Activated CD4-positive, alpha-beta T cell treated with anti-CD3 and anti-CD28 coated beads, Interleukin-2, Interleukin-6, amounts not matched to agents 100 ng/mL and 50 ng/mL, durations not matched to agents 16 hours and 8 hours (primary cell): ENCODE results near the gene ZNF385B.
A peak's percentile ranks its signal among the peaks of the same experiment; 100 is the strongest.

ENCODE experiments used
- DNase-seq: peaks from one replicate; pipeline ENCODE4 v3.0.0-alpha.2; 2020

Gene ZNF385B

DNA sequence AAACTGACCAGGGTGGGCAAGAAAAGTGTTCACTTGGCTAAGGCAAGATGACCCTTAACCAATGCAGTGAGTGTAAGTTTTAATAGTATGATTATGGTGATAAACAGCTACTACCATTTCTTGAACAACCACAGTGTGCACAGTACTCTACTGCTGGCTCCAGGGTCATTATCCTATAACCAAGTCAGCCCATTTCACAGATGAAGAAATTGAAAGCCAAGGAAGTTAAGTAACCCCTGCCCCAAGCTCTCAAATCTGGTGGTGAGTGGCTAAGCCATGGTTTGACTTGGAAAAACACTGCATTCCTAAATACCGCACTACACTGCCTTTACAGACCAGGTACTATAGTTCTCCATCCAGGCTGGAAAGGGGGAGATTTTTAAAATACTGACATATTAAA is 5.7 kb downstream of the ZNF385B start:
- no peak for DNase-seq

DNA sequence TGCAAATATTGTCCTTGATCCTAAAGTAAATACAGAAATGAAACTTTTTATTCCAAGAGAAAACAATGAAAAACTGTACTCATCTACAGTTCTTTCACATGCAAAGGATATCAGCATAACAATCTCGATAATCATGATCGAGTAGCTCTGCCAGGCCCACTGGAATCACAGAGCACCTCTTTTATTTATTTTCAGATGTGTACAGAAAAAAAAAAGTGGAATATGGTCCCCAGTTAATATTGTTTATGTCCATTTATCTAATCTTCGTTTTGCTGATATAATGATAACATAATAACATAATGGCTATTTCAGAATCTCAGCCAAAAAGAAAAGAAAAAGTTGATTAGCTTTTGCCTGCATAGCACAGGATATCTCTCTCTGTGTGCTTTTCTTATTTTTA is 6.5 kb downstream of the ZNF385B start:
- no peak for DNase-seq

DNA sequence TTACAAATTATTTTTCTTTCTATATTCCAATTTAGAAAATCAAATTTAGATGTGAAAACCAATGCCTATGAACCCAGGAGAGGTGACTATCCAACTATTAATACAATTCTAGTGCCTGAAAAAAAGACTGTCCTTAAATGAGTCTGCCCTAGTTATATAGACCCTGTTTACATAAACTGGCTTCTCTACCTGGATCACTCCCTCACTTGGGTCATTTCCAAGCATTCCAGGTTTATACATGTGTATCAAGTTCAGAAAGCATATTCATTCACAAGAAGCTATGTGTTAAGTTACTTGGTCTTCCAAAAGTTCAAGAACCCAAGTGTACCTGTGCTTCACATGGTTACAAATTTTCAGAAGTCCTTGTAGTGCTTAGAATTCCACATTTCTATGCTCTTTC is 8.3 kb downstream of the ZNF385B start:
- DNase-seq, result no peak

DNA sequence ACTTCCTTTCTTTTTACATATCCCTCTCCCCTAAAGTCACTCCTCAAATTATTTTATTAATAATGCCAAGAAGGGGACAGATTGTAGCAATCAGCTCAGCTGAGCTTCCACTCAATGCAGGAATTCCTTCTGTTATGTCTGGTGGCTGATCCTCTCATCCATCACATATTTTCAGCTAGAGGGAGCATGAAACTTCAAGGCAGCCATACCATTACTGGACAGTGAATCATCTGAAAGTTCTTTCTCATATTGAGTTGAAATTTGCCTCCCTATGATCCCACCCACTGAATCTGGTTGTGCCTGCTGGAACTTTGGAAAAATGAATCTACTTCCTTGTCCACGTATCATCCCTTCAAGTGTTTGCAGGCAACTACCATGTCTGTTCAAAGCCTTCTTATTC is 11.2 kb downstream of the ZNF385B start:
- DNase-seq, result no peak

DNA sequence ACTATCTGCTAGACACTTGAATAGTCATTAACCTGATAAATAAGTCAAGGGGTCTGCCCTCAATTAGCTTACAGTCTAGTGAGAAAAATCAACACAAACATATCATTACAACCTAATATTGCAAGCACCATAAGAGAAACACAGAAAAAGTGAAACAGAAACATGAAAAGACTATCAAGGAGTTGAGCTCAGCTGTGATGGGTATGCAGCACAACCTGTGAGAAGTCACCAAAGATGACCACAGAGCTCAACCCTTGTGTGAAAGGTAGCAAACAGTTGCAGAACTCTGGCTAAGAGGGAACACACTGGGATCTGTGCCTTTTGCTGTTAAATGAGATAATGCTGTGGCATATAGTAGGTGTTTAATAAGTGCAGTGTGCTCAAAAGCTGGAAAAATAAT is 11.7 kb downstream of the ZNF385B start:
- no peak for DNase-seq

DNA sequence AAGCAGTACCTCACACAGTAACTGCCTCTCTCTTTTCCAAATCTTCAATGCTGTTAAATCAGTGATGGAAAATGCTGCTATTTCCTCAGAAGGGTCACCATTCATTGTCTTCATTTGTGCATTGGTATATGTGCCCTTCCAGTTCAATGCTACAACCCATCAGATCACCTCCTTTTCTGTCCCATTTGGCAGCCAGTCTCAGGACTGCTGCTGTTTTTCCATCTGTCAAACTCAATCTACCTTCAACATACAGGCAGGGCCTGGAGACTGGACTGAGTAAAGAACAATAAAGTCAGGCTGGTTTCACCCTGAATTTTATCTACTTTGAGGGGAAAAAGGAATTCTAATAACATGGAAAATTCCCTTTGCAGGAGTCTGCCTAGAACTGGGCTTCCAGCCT is 17.9 kb downstream of the ZNF385B start:
- DNase-seq, result no peak

DNA sequence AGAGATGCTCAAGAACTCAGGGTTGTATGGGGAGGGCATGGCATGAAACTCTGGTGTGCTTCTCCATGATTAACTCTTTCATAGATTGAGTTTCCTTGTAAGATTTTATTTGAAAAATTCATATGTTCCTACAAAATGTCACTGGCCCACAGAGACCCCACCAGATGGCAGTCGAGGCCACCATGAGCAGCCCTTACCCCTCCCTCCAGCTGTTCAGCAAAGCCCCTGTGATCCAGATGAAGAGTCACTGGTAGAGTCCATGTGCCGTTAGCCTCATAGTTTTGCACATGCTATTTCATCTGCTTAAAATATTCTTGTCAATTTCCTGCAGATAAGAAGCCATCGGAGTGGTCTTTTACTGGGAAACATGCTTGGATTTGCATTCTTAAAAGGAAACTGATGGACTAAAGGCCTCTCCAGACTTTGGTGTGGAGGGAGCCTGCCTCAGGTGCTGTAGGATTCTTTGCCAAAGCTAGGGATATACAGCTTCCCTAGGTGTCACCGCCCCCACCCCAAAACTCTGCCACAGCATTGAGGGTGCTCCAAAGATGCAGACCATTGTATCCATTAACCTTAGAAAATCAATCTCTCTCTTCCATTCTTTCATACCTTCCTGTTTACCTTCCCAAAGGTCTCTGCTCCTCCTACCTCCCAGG is 18.8 kb downstream of the ZNF385B start:
- peak; percentile 3 for DNase-seq

DNA sequence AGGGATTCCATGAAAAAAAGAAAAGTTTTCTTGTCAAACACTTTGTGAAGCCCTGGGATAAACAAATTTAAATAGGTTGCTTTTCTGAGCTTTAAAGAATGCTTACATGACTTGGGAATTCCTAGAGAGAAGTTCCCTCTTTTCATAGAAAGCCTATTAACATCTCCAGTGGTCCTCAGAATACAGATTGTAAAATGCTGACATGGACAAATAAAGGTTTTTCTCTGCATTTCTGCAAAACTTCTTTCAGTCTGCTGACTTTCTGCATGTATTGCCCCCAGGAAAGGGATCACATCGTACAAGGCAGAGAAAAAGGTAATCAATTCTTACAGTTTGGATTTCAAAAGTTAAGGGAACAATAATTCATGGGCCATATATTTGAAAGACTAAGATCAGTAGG is 20.6 kb downstream of the ZNF385B start:
- no peak for DNase-seq

DNA sequence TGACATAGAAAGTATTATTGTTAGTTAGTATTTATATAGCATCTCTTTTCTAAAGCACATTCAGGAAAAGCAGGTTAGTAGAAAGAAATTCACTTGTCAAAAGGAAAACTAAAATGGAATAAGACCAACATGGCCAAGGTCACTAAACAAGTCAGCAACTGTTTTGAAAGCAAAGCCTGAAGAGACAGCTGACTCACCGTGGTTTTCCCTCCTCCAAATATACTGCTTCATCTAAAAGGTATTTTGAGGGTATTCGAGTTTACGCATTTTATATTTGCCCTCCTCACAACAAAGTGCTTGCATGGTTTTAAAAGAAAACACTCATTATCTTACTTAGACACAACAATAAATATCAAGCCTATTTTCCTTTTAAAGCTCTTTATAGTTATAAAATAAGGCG is 24.0 kb downstream of the ZNF385B start:
- DNase-seq, result no peak

DNA sequence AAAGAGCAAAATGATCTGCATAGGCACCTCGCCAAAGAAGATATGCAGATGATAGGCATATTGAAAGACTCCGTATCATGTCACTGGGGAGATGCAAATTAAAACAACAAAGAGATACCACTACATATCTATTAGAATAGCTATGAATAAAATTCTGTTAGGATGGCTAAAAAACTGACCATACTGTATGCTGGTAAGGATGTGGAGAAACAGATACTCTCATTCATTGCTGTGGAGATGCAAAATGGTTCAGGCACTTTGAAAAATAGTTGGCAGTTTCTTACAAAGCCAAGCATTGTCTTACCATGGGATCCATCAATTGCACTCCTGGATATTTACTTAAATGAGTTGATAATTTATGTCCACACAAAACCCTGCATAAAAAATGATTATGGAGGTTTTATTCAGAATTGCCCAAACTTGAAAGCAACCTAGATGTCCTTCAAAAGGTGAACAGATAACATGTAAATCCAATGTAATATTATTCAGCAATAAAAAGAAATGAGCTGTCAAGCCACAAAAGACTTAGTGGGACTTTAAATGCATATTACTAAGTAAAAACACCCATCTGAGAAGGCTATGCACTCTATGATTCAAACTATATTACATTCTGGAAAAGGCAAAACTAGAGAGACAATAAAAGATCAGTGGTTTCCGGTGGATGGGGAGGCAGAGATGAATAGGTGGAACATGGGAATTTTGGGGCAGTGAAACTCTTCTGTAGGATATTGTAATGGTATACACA is 31.2 kb downstream of the ZNF385B start:
- no peak for DNase-seq

DNA sequence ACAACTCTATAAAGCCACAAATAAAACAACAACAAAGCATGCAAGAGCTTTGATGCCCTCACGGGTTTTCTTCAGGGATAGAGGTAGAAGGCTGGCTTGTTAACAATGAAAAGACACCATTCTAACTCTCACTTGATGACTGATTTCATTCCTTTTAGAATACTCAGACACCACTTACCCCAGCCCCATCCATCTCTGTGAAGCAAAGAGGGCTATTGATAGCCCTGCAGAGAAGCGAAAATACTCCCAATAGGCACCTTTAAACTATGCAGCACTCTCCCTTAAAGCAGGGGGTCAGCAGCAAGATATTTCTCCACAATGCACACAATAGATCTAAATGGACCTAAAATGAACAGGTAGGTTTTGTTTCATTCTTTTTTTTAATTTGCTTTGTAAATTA is 35.1 kb downstream of the ZNF385B start:
- DNase-seq, result no peak

DNA sequence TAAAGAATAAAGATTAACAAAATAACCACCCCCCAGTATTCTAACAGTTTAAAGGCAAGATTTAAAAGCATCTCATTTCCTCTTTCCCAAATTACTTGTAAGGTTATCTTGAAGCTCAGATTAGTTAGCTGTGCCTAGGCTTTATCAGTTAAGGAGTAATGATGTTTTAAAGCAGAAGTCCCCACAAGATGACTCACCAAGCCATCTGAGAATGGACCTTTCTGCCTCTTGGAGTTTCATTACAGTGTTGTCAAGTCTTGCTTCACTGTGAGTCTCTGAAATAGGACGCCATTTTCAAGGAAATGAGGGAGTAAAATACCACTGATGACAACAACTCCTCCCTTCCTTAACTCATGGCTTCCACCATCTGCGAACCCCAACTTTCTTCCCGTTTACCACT is 35.9 kb downstream of the ZNF385B start:
- no peak for DNase-seq

DNA sequence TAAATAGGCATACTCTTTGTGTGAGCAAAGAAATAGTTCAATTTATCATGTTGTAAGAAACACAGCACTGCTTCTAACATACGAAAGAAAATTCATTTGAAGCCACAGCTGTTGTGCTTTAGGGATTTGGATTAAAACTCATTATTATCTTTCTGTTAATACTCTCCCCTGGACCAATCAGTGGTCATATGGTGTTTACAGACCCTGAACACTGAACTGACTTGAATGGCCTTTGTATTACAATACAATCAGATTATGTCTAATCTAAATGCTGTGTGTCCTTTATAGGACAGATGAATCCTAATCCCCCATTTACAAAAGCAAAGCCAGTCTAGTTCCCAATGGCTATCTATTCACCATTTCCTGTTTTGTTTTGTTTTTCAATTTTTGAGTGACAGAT is 36.5 kb downstream of the ZNF385B start:
- no peak for DNase-seq

DNA sequence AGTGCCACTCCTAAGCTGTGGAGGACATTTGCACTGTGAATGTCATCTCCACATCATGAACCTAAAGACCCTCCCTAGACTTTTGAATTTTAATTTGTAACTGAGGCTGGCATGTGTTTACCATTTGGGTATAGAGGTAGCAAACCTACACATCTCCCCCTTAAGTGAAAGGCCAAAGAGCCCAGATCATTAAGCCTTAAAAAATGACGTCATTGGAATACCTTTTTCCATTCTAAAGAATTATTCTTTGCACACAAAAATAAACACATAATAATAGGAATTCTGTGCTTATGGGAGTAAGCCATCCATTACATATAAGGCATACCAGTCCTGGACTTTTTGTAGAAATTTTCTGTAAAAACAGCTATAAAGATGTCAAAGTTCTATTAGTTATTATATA is 38.9 kb downstream of the ZNF385B start:
- DNase-seq, result no peak

DNA sequence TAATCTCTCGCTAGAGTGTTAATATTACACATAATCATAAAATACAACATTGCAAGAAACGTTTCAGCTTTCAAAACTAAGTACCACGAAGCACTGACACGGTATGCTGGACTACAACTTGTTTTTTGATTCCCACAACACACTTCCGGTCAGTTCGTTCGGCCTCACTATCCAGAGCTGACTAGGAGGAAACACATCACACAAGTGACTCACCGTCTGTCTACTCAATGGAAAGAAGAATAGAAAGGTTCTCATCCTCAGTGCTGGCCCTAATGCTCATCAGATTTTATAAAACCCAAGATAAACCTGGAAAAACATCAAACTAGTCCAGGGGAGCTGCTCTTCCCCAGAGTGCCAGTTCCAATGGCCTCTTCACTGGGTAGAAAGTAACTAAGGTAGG is 42.9 kb downstream of the ZNF385B start:
- no peak for DNase-seq

DNA sequence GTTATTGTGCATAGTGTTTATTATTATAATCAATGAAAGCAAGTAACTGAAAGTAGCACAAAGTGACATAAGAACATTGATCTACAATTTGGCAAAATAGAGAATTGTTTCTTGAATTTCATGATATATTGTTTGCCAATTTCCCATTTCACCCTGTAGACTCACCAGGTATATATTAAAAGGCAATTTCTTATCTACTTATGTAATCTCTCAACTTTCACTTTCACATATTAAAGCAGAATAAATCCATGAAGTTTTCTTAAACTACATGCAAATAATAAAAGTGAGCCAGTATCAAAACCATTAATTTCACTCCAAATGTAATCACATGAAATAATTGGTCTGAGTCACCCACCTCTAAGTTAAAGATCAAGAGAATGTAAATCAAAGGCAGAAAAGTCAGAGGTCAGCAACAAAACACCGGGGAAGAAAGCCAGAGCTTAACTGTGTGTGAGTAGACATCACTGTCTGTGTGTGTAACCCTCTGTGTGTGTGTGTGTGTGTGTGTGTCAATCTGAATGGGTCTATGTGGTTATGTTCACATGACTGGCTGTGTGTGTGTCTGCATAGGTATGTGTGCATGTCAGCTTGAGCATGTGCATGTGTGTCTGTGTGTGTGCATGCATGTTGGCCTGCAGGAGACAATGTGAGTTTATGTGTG is 44.1 kb downstream of the ZNF385B start:
- DNase-seq, result no peak

DNA sequence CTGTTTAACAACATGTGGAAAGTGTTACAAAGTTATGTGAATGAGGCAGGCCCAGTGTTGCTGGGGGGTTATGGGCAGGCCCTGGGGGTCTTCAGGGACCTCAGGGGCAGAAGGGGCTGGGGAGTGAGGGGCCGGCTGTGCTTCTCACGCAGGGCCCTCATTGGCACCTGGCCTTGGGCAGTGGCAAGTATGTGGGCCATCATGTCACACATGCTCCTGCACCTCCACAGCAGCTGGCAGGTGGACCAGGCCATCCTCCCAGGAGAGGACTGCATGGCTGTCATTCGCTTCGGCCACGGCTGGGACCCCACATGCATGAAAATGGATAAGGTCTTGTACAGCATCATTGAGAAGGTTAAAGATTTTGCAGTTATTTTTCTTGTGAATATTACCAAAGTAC is 47.4 kb downstream of the ZNF385B start:
- no peak for DNase-seq

DNA sequence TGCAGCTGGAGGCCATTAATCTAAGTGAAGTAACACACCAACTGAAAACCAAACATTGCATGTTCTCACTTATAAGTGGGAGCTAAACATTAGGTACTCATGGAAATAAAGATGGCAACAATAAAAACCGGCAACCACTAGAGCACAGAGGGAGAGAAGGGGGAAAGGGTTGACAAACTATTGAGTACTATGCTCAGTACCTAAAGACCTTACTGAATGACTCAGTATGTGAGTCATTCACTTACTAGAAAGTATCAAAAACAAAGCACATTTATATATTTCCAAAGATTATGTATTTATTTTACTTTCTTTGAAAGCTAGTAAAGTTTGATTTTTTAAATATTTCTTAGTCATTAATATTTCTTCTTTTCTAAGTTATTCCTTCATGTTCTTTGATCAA is 48.9 kb downstream of the ZNF385B start:
- DNase-seq, result no peak

DNA sequence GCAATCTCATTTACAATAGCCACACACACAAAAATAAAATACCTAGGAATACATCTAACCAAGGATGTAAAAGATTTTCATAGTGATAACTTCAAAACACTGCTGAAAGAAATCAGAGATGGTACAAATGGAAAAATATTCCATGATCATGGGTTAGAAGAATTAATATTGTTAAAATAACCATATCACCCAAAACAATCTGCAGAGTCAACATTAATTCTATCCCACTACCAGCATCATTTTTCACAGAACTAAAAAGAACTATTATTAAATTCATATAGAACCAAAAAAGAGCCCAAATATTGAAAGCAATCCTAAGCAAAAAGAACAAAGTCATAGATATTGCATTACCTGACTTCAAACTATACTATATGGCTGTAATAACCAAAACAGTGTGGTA is 50.4 kb downstream of the ZNF385B start:
- no peak for DNase-seq

DNA sequence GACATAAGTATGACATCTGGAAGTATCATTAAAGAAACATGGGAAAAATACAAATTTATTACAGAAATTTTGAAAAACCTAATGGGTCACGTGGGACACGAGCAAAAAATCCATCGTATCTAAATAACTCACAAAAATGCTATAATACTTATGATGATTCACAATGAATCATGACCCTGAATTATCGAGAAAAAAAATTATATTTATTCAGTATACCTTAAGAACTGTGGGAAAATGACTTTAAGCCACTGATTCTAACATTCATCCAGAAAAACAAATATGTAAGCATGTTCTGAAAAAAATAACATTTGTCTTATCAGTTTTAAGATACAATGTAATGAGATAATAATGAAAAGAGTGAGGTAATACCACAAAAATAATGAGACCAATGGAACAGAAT is 51.8 kb downstream of the ZNF385B start:
- DNase-seq, result no peak

DNA sequence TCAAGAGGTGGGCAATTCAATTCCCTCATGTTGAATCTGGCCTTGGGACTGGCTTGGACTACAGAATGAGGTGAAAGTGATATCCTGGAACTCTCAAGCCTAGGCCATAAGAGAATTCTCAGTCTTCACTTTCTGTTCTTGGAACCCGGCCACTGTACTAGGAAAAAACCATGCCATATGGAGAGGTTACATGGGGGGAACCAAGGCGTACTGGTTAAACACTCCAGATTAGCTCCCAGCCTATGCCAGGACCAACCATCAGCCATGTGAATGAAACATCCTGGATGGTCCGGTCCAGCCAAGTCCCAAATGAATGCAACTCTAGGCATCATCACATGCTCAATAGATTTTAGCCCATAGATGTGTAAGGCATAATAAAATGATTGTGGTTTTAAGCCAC is 56.4 kb downstream of the ZNF385B start:
- no peak for DNase-seq

DNA sequence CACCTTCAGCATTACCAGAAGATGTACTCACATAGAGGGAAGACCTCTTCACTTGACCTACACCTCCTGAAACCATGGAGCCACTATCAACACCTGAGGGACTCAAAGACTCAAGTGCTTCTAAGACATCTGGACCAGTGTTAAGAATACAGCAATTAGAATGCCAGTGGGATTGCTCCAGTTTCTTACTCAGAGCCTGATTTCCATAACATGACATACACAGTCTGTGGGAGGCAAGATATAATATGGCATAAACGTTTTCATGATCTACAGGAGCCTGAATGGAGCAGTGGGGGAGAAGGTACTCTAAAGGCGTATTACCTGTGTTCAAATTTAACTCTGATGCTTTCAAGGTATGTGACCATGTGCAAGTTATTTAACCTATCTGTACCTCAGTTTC is 57.2 kb downstream of the ZNF385B start:
- DNase-seq, result no peak

DNA sequence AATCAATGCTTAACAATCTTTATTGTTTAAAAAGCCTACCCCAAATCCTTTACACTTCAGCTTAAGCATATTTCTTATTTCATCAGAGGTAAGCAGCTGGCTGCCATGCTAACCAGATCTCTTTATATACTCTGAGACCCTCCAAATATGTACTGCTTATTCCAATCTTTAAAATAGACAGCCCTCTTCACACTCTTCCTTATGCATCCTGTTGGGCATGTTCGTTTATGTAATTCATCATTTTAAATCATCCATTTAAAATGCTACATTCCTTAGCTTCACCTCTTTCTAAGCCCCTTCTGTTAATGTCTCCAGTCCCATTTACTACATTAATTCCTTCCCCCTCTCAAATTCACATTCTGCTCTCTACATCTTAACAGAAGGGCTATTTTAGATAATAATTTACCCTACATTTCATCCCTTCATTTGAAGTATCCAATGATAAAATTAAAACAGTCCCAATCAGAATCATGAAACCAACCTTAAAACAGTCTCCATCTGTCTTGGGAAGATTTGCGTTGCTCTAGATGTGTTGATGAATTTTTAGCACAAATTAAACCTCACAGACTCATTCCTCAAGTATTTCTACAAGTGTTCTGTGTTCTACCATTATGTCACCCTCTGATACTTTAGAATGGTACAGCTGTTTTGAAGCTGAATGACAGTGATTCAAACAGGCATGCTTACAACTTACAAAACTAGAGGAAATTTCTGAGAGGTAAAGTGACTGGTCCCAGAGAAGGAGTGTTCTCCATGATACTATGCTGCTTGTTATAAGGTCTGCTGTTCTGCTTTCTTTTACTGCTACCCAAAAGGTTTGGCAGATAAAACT is 59.1 kb downstream of the ZNF385B start:
- DNase-seq, result no peak

DNA sequence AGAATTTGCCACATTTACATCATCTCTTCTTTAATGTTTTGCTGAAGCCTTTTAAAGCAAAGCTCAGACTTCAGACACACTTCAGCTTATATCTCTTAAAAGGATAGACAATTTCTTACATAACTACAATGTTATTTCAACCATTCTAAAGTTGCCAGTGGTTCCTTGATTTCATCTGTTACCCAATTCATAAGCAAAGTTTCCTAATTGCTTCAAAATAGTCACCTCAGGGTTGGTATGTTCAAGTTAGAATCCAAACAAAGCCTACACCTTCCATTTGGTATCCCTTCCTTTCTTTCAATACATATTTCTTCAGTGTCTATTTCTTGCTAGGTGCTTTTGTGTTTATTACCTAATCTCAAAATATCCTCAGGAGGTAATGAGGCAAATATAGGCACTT is 60.6 kb downstream of the ZNF385B start:
- no peak for DNase-seq
